Measurements from ENCODE around the gene AADACL2. TPM values are rescaled to one million over a fixed set of nuclear protein-coding genes. Genes with fewer than 3 reads are reported as not detected.

Gene AADACL2
- total RNA-seq (not detected), polyA plus RNA-seq (not detected)

GRCh38 chr3:151733613-151734012, at the start of gene AADACL2:
TSS of gene AADACL2 (plus strand) at chr3:151733927. CDS start at chr3:151734036, 109 bp downstream.
- H3K36me3 Mint-ChIP-seq = no peaks in the 10 kb centered on the region
- no peak within 1 kb of the TSS for H3K27ac ChIP-seq (ENCODE audit: insufficient read depth, low read length, poor library complexity, severe bottlenecking)
- H3K27ac Mint-ChIP-seq = no peak within 1 kb of the TSS
- no peaks in the 10 kb centered on the region for H3K27me3 Mint-ChIP-seq
- H3K4me3 Mint-ChIP-seq = no peak within 1 kb of the TSS
- no peak within 1 kb of the TSS for H3K4me3 ChIP-seq (ENCODE audit: low read depth, low read length)
- no peaks in the 10 kb centered on the region for H3K4me1 ChIP-seq (ENCODE audit: control insufficient read depth, insufficient read depth, low read length, poor library complexity, severe bottlenecking)
- no peaks in the 10 kb centered on the region for H3K36me3 ChIP-seq (ENCODE audit: control insufficient read depth, insufficient read depth, low read length)
- H3K9me3 ChIP-seq (ENCODE audit: control insufficient read depth in 2 of 2, low read length in 2 of 2) = no peaks in the 10 kb centered on the region
- ATAC-seq (ENCODE audit: low read depth in 2 of 2) (no peak), DNase-seq (no peak)
- H3K4me1 Mint-ChIP-seq = no peaks in the 10 kb centered on the region
- no peaks in the 10 kb centered on the region for H3K27me3 ChIP-seq (ENCODE audit: control insufficient read depth, insufficient read depth, low read length)
- H3K9me3 Mint-ChIP-seq = peaks cover 0 to 10% (median 2%) of the 10 kb centered on the region in 7 donors

DNA sequence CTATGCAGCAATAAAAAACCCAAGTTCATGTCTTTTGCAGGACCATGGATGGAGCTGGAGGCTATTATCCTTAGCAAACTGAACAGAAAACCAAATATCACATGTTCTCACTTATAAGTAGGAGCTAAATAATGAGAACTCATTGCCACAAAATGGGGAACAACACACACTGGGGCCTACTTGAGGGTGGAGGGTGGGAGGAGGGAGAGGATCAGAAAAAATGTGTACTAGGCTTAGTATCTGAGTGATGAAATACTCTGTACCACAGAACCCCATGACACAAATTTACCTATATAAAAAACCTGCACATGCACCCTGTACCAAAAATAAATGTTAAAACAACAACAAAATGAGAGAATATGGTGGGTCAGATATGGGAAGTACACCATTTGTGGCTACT, 49.6 kb upstream of the AADACL2 start:
- Histone ChIP-seq H3K4me3 (ENCODE audit: low read depth, low read length) (no peak overlapping the region), H3K4me1 (ENCODE audit: control insufficient read depth, insufficient read depth, low read length, poor library complexity, severe bottlenecking) (no peaks in the 10 kb centered on the region), H3K27me3 (ENCODE audit: control insufficient read depth, insufficient read depth, low read length) (no peaks in the 10 kb centered on the region), H3K9me3 (ENCODE audit: control insufficient read depth in 2 of 2, low read length in 2 of 2) (no peaks in the 10 kb centered on the region), H3K27ac (ENCODE audit: insufficient read depth, low read length, poor library complexity, severe bottlenecking) (no peak overlapping the region), H3K36me3 (ENCODE audit: control insufficient read depth, insufficient read depth, low read length) (no peaks in the 10 kb centered on the region)
- Mint-ChIP-seq H3K27me3 (no peaks in the 10 kb centered on the region), H3K4me3 (no peak overlapping the region), H3K36me3 (no peaks in the 10 kb centered on the region), H3K4me1 (no peaks in the 10 kb centered on the region), H3K27ac (no peak overlapping the region), H3K9me3 (peaks cover 0 to 10% (median 0%) of the 10 kb centered on the region in 7 donors)
- ATAC-seq (ENCODE audit: low read depth in 2 of 2) (no peak), DNase-seq (no peak)

DNA sequence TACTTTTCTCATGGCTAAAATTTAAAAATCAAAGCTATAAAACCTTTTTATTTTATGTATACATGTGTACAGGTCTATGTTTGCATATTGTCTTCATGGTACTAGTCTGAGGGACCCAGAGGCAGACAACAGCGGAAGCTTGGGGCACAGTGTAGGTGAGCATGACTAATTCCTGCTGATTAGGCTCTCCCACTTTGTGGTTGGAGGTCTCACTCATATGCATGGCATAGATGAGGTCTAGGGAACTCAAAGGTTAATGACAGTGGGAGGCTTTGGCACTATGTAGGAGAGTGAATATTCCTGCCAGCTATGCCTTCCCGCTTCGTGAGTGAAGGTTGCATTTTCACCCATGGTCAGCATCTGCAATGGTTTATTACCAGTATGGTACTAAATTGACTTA, 47.5 kb upstream of the AADACL2 start:
- Mint-ChIP-seq H3K4me3 (no peak overlapping the region), H3K27ac (no peak overlapping the region), H3K27me3 (no peaks in the 10 kb centered on the region), H3K9me3 (peaks cover 0 to 10% (median 0%) of the 10 kb centered on the region in 7 donors), H3K4me1 (no peaks in the 10 kb centered on the region), H3K36me3 (no peaks in the 10 kb centered on the region)
- Histone ChIP-seq H3K27me3 (ENCODE audit: control insufficient read depth, insufficient read depth, low read length) (no peaks in the 10 kb centered on the region), H3K4me1 (ENCODE audit: control insufficient read depth, insufficient read depth, low read length, poor library complexity, severe bottlenecking) (no peaks in the 10 kb centered on the region), H3K36me3 (ENCODE audit: control insufficient read depth, insufficient read depth, low read length) (no peaks in the 10 kb centered on the region), H3K27ac (ENCODE audit: insufficient read depth, low read length, poor library complexity, severe bottlenecking) (no peak overlapping the region), H3K9me3 (ENCODE audit: control insufficient read depth in 2 of 2, low read length in 2 of 2) (no peaks in the 10 kb centered on the region), H3K4me3 (ENCODE audit: low read depth, low read length) (no peak overlapping the region)
- DNase-seq (no peak), ATAC-seq (ENCODE audit: low read depth in 2 of 2) (no peak)

GRCh38 chr3:151687076-151687475, 46.7 kb upstream of the AADACL2 start:
- H3K4me3 ChIP-seq (ENCODE audit: low read depth, low read length) = no peak overlapping the region
- Mint-ChIP-seq H3K4me3 (no peak overlapping the region), H3K27ac (no peak overlapping the region), H3K4me1 (no peaks in the 10 kb centered on the region), H3K27me3 (no peaks in the 10 kb centered on the region), H3K36me3 (no peaks in the 10 kb centered on the region), H3K9me3 (peaks cover 0 to 10% (median 0%) of the 10 kb centered on the region in 7 donors)
- no peaks in the 10 kb centered on the region for H3K4me1 ChIP-seq (ENCODE audit: control insufficient read depth, insufficient read depth, low read length, poor library complexity, severe bottlenecking)
- no peaks in the 10 kb centered on the region for H3K9me3 ChIP-seq (ENCODE audit: control insufficient read depth in 2 of 2, low read length in 2 of 2)
- DNase-seq (no peak), ATAC-seq (ENCODE audit: low read depth in 2 of 2) (no peak)
- no peak overlapping the region for H3K27ac ChIP-seq (ENCODE audit: insufficient read depth, low read length, poor library complexity, severe bottlenecking)
- H3K27me3 ChIP-seq (ENCODE audit: control insufficient read depth, insufficient read depth, low read length) = no peaks in the 10 kb centered on the region
- H3K36me3 ChIP-seq (ENCODE audit: control insufficient read depth, insufficient read depth, low read length) = no peaks in the 10 kb centered on the region

DNA sequence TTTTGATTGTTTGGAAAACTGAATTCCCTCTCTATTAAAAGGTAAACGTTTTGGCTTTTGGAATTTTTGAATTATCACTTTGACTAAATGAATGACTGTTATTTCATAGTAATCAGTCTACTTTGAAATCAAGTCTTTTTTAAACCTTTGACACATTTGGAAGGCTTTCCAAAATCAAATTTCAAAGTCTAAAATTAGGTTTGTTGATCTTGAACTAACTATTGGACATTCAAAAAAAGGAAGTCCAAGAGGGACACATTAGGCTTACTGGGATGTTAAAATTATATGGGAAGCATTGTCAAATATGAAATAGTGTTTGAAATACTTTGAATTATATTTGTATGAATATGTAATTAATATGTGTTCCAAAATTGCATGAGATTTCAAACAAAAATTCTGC, 45.2 kb upstream of the AADACL2 start:
- no peak overlapping the region for H3K27ac ChIP-seq (ENCODE audit: insufficient read depth, low read length, poor library complexity, severe bottlenecking)
- peaks cover 0 to 4% (median 0%) of the 10 kb centered on the region in 7 donors for H3K9me3 Mint-ChIP-seq

GRCh38 chr3:151690645-151691044, 43.1 kb upstream of the AADACL2 start:
- Histone ChIP-seq H3K4me3 (ENCODE audit: low read depth, low read length) (no peak overlapping the region), H3K36me3 (ENCODE audit: control insufficient read depth, insufficient read depth, low read length) (no peaks in the 10 kb centered on the region), H3K27me3 (ENCODE audit: control insufficient read depth, insufficient read depth, low read length) (no peaks in the 10 kb centered on the region), H3K9me3 (ENCODE audit: control insufficient read depth in 2 of 2, low read length in 2 of 2) (no peaks in the 10 kb centered on the region), H3K4me1 (ENCODE audit: control insufficient read depth, insufficient read depth, low read length, poor library complexity, severe bottlenecking) (no peaks in the 10 kb centered on the region), H3K27ac (ENCODE audit: insufficient read depth, low read length, poor library complexity, severe bottlenecking) (no peak overlapping the region)
- H3K36me3 Mint-ChIP-seq = no peaks in the 10 kb centered on the region
- H3K27ac Mint-ChIP-seq = no peak overlapping the region
- H3K4me1 Mint-ChIP-seq = no peaks in the 10 kb centered on the region
- no peak for DNase-seq
- no peaks in the 10 kb centered on the region for H3K9me3 Mint-ChIP-seq
- no peaks in the 10 kb centered on the region for H3K27me3 Mint-ChIP-seq
- no peak for ATAC-seq (ENCODE audit: low read depth in 2 of 2)
- H3K4me3 Mint-ChIP-seq = no peak overlapping the region

More for the DNA sequence above, 45.2 kb upstream of the AADACL2 start:
- Mint-ChIP-seq H3K27me3 (no peaks in the 10 kb centered on the region), H3K27ac (no peak overlapping the region), H3K4me1 (no peaks in the 10 kb centered on the region), H3K4me3 (no peak overlapping the region), H3K36me3 (no peaks in the 10 kb centered on the region)
- Histone ChIP-seq H3K9me3 (ENCODE audit: control insufficient read depth in 2 of 2, low read length in 2 of 2) (no peaks in the 10 kb centered on the region), H3K36me3 (ENCODE audit: control insufficient read depth, insufficient read depth, low read length) (no peaks in the 10 kb centered on the region), H3K27me3 (ENCODE audit: control insufficient read depth, insufficient read depth, low read length) (no peaks in the 10 kb centered on the region), H3K4me1 (ENCODE audit: control insufficient read depth, insufficient read depth, low read length, poor library complexity, severe bottlenecking) (no peaks in the 10 kb centered on the region), H3K4me3 (ENCODE audit: low read depth, low read length) (no peak overlapping the region)
- DNase-seq (no peak), ATAC-seq (ENCODE audit: low read depth in 2 of 2) (no peak)

DNA sequence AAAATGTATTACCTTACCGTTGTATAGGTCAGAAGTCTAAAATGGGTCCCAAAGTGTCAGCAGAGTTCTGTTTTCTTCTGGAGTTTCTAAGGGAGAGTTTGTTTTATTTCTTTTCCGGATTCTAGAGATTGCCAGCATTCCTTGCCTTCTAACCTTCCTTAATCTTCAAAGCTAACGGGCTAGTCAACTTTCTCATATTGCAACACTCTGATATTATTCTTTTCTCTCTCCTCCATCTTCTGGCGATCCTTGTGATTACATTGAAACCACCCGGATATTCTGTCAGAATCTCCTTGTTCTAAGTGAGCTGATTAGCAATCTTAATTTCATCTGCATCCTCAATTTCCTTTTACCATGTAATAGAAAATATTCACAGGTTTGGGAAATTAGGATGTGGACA, 36.2 kb upstream of the AADACL2 start:
- H3K27me3 ChIP-seq (ENCODE audit: control insufficient read depth, insufficient read depth, low read length) = no peaks in the 10 kb centered on the region
- DNase-seq (no peak), ATAC-seq (ENCODE audit: low read depth in 2 of 2) (no peak)
- H3K4me3 ChIP-seq (ENCODE audit: low read depth, low read length) = no peak overlapping the region
- H3K4me1 ChIP-seq (ENCODE audit: control insufficient read depth, insufficient read depth, low read length, poor library complexity, severe bottlenecking) = no peaks in the 10 kb centered on the region
- no peak overlapping the region for H3K4me3 Mint-ChIP-seq
- no peaks in the 10 kb centered on the region for H3K36me3 ChIP-seq (ENCODE audit: control insufficient read depth, insufficient read depth, low read length)
- H3K4me1 Mint-ChIP-seq = no peaks in the 10 kb centered on the region
- H3K9me3 Mint-ChIP-seq = peaks cover 0 to 8% (median 0%) of the 10 kb centered on the region in 7 donors
- no peak overlapping the region for H3K27ac ChIP-seq (ENCODE audit: insufficient read depth, low read length, poor library complexity, severe bottlenecking)
- H3K27ac Mint-ChIP-seq = no peak overlapping the region
- H3K27me3 Mint-ChIP-seq = peaks cover 4% of the 10 kb centered on the region
- no peaks in the 10 kb centered on the region for H3K9me3 ChIP-seq (ENCODE audit: control insufficient read depth in 2 of 2, low read length in 2 of 2)
- no peaks in the 10 kb centered on the region for H3K36me3 Mint-ChIP-seq

DNA sequence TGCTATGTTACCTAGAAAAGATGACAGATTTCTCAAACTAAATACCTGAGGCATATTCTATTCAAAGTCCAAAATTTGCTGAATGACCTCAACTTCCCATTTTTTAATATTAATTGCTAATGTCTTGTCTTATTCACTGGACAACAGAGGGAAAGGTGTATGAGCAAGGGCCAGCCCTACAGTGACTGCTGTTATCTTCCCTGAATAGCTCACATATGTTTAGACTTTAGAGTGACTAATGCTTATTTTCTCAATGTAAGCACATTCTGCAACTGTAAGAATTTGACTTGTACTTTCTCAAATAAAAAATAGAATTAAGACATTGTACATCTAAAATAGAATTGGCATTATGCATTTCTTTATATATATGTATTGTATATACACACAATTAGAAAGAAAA, 26.5 kb upstream of the AADACL2 start:
- H3K4me1 ChIP-seq (ENCODE audit: control insufficient read depth, insufficient read depth, low read length, poor library complexity, severe bottlenecking) = no peaks in the 10 kb centered on the region
- no peak for ATAC-seq (ENCODE audit: low read depth in 2 of 2)
- no peak overlapping the region for H3K4me3 ChIP-seq (ENCODE audit: low read depth, low read length)
- Mint-ChIP-seq H3K27me3 (no peaks in the 10 kb centered on the region), H3K27ac (no peak overlapping the region), H3K9me3 (peaks cover 0 to 10% (median 2%) of the 10 kb centered on the region in 7 donors), H3K4me3 (no peak overlapping the region), H3K36me3 (no peaks in the 10 kb centered on the region), H3K4me1 (no peaks in the 10 kb centered on the region)
- H3K27ac ChIP-seq (ENCODE audit: insufficient read depth, low read length, poor library complexity, severe bottlenecking) = no peak overlapping the region
- no peaks in the 10 kb centered on the region for H3K27me3 ChIP-seq (ENCODE audit: control insufficient read depth, insufficient read depth, low read length)
- H3K9me3 ChIP-seq (ENCODE audit: control insufficient read depth in 2 of 2, low read length in 2 of 2) = no peaks in the 10 kb centered on the region
- no peak for DNase-seq
- no peaks in the 10 kb centered on the region for H3K36me3 ChIP-seq (ENCODE audit: control insufficient read depth, insufficient read depth, low read length)

Measured in CD4-positive, CD25-positive, alpha-beta regulatory T cell (primary cell).